ENCODE data around the gene DGCR6. TPM values are rescaled to one million over a fixed set of nuclear protein-coding genes. Genes with fewer than 3 reads are reported as not detected.

The DGCR6 gene
- total and polyA plus RNA-seq, 10 of the 15 experiments (the other 5 are each of a cell fraction or from before 2014, with no cell fraction given), result 0.06 to 0.54 (median 0.16) TPM; not detected in 2

DNA sequence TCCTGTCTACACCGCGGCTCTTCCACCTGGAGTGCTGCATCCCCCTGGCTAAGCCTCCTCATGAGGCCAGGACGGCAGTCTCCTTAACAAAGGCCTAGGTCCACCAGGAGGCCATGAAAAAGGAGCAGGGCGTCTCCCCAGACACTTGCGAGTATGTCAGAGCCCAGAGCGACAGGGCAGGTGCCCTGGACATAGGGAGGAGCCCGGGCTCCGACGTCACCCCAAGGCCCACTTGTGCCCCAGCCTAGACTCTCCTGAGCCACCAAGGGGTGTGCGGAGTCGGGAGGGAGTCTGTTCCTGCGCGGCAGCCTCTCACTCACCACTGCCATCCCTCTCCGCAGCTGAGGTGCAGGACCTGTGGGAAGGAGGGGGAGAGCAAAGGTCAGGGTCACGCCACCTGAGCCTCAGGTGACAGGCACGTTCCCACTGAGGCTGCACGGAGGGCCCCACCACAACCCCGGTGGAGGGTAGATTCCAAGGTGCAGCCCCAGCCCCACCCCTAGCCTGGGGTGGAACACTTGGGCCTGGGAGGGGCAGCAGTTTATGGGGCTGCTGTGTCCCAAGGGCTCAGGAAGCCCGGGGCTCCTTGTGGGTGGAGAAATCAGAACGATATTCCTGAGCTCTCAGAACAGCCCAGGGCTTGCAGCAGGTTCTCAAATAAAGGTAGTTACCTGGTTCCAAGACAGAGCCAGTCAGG, 19.4 kb downstream of the DGCR6 start:
- Histone ChIP-seq H3K79me2 (ENCODE audit: control insufficient read depth, insufficient read depth, low read length) (no peaks in the 10 kb centered on the region), H3K4me3 (no peak overlapping the region), H2AFZ (ENCODE audit: control insufficient read depth, low read depth, low read length) (no peak overlapping the region), H3K27me3 (replicated peaks in 1 of 2; ENCODE audit: control insufficient read depth in 2 of 2, insufficient read depth in 2 of 2, low read length in 1 of 2) (no peaks in the 10 kb centered on the region), H3K4me1 (ENCODE audit: control insufficient read depth, insufficient read depth, low read length) (no peaks in the 10 kb centered on the region), H3K9me3 (replicated peaks; ENCODE audit: control insufficient read depth, insufficient read depth, low read length) (no peaks in the 10 kb centered on the region), H3K4me2 (ENCODE audit: control insufficient read depth, insufficient read depth) (no peak overlapping the region), H3K36me3 (ENCODE audit: control insufficient read depth in 2 of 2, insufficient read depth in 2 of 2, low read length in 1 of 2) (no peaks in the 10 kb centered on the region), H3K27ac (ENCODE audit: control insufficient read depth, insufficient read depth) (no peak overlapping the region), H3K9ac (ENCODE audit: control insufficient read depth, insufficient read depth, low read length) (no peak overlapping the region), H4K20me1 (ENCODE audit: control insufficient read depth, insufficient read depth) (no peaks in the 10 kb centered on the region)
- RAD21 ChIA-PET (ENCODE audit: unreplicated experiment), result no interaction called here
- FAIRE-seq (no peak), DNase-seq (ENCODE audit: low read depth, low spot score) (no peak), ATAC-seq (no peak)
- POLR2A ChIA-PET, result no interaction called here
- SMC1A ChIA-PET (ENCODE audit: uncharacterized antibody, unreplicated experiment), result no interaction called here
- intact Hi-C loops (cut with micrococcal nuclease; ENCODE audit: unreplicated experiment) (no loop called here), in situ Hi-C loops (cut with MboI) (no loop called here)
- BruUV-seq (replicated peaks), result no TSS peak
- no CpG with 5 or more reads among the region's 20 CpGs for WGBS (ENCODE audit: insufficient coverage, insufficient replicate concordance, low lambda C conversion rate, missing lambda C conversion rate)
- TF ChIP-seq HCFC1 (IDR thresholded peaks at IDR 0.05; ENCODE audit: low read length) (no peak), NFYB (IDR thresholded peaks at IDR 0.05; ENCODE audit: insufficient read depth, low read depth, low read length) (no peak), TAF1 (IDR thresholded peaks at IDR 0.05; ENCODE audit: borderline replicate concordance, low read depth, low read length) (no peak), LARP7 (IDR thresholded peaks at IDR 0.05) (no peak), MTA2 (IDR thresholded peaks at IDR 0.05; ENCODE audit: low read depth) (no peak)
- CTCF ChIA-PET, result no interaction called here

DNA sequence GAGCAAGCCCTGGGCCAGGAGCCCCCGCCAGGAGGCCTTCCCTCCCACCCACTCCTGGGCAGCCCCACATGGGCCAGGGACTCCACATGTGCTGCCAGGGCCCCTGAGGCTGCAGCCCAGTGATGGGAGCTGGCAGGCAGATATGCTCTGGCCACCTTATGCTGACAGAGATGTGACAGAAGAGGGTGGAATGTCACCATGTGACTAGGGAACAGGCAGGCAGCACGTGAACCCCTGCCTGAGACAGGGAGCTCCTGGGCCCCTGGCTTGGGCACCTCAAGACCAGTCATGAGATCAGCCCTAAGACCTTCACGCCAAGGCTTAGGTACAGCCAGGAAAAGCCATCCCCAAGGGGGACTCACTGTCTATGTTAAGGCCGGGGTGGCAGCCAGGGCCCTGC, 20.9 kb downstream of the DGCR6 start:
- intact Hi-C loops (cut with micrococcal nuclease; ENCODE audit: unreplicated experiment), result no loop called here
- H3K4me2 ChIP-seq (ENCODE audit: control insufficient read depth, insufficient read depth), result no peak overlapping the region
- FAIRE-seq (no peak), DNase-seq (ENCODE audit: low read depth, low spot score) (no peak), ATAC-seq (no peak)
- H3K4me1 ChIP-seq (ENCODE audit: control insufficient read depth, insufficient read depth, low read length), result no peaks in the 10 kb centered on the region
- no peaks in the 10 kb centered on the region for H3K79me2 ChIP-seq (ENCODE audit: control insufficient read depth, insufficient read depth, low read length)
- WGBS (ENCODE audit: insufficient coverage, insufficient replicate concordance, low lambda C conversion rate, missing lambda C conversion rate), result no CpG with 5 or more reads among the region's 4 CpGs
- SMC1A ChIA-PET (ENCODE audit: uncharacterized antibody, unreplicated experiment), result no interaction called here
- H3K9ac ChIP-seq (ENCODE audit: control insufficient read depth, insufficient read depth, low read length), result no peak overlapping the region
- no peak overlapping the region for H3K4me3 ChIP-seq
- no TSS peak for BruUV-seq (replicated peaks)
- RAD21 ChIA-PET (ENCODE audit: unreplicated experiment), result no interaction called here
- H3K9me3 ChIP-seq (replicated peaks; ENCODE audit: control insufficient read depth, insufficient read depth, low read length), result no peaks in the 10 kb centered on the region
- POLR2A ChIA-PET, result no interaction called here
- H3K36me3 ChIP-seq (ENCODE audit: control insufficient read depth in 2 of 2, insufficient read depth in 2 of 2, low read length in 1 of 2), result no peaks in the 10 kb centered on the region
- in situ Hi-C loops (cut with MboI), result no loop called here
- no peaks in the 10 kb centered on the region for H4K20me1 ChIP-seq (ENCODE audit: control insufficient read depth, insufficient read depth)
- no peak overlapping the region for H2AFZ ChIP-seq (ENCODE audit: control insufficient read depth, low read depth, low read length)
- CTCF ChIA-PET, result no interaction called here
- no peak overlapping the region for H3K27ac ChIP-seq (ENCODE audit: control insufficient read depth, insufficient read depth)
- H3K27me3 ChIP-seq (replicated peaks in 1 of 2; ENCODE audit: control insufficient read depth in 2 of 2, insufficient read depth in 2 of 2, low read length in 1 of 2), result no peaks in the 10 kb centered on the region
- TF ChIP-seq YBX1 (IDR thresholded peaks at IDR 0.05), result no peak
- no peak for TF ChIP-seq RAD51 (IDR thresholded peaks at IDR 0.05)
- no peak for TF ChIP-seq FOS (IDR thresholded peaks at IDR 0.05; ENCODE audit: borderline replicate concordance, extremely low read depth, insufficient read length)
- no peak for TF ChIP-seq TCF12 (IDR thresholded peaks at IDR 0.05; ENCODE audit: low read depth, low read length)
- TF ChIP-seq RAD21 (IDR thresholded peaks at IDR 0.05; ENCODE audit: insufficient read depth, low read depth, low read length), result no peak
- no peak for TF ChIP-seq PAX8 (IDR thresholded peaks at IDR 0.05)
- no peak for TF ChIP-seq CBX5 (IDR thresholded peaks at IDR 0.05; ENCODE audit: low read depth)
- TF ChIP-seq KDM1A (IDR thresholded peaks at IDR 0.05; ENCODE audit: borderline replicate concordance), result no peak
- TF ChIP-seq SP1 (IDR thresholded peaks at IDR 0.05; ENCODE audit: low read depth, low read length), result no peak
- TF ChIP-seq, protein P1, sequence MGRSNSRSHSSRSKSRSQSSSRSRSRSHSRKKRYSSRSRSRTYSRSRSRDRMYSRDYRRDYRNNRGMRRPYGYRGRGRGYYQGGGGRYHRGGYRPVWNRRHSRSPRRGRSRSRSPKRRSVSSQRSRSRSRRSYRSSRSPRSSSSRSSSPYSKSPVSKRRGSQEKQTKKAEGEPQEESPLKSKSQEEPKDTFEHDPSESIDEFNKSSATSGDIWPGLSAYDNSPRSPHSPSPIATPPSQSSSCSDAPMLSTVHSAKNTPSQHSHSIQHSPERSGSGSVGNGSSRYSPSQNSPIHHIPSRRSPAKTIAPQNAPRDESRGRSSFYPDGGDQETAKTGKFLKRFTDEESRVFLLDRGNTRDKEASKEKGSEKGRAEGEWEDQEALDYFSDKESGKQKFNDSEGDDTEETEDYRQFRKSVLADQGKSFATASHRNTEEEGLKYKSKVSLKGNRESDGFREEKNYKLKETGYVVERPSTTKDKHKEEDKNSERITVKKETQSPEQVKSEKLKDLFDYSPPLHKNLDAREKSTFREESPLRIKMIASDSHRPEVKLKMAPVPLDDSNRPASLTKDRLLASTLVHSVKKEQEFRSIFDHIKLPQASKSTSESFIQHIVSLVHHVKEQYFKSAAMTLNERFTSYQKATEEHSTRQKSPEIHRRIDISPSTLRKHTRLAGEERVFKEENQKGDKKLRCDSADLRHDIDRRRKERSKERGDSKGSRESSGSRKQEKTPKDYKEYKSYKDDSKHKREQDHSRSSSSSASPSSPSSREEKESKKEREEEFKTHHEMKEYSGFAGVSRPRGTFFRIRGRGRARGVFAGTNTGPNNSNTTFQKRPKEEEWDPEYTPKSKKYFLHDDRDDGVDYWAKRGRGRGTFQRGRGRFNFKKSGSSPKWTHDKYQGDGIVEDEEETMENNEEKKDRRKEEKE (IDR thresholded peaks at IDR 0.05), result no peak
- no peak for TF ChIP-seq NFYB (IDR thresholded peaks at IDR 0.05; ENCODE audit: insufficient read depth, low read depth, low read length)
- TF ChIP-seq ATF7 (IDR thresholded peaks at IDR 0.05; ENCODE audit: low read depth), result no peak
- TF ChIP-seq SPI1 (IDR thresholded peaks at IDR 0.05; ENCODE audit: borderline replicate concordance, insufficient read depth, low read depth, low read length), result no peak
